ENCODE measurements around the gene KCNJ12. TPM values are rescaled to one million over a fixed set of nuclear protein-coding genes. Genes with fewer than 3 reads are reported as not detected.
"Not testable (repeated sequence)": the region's sequence is repeated elsewhere in the genome, so short reads cannot be mapped to it uniquely, and the experiment has no call there.

KCNJ12 gene
- total and polyA plus RNA-seq, 2 donors from 2014 or later: 3.1 to 3.4 TPM

DNA sequence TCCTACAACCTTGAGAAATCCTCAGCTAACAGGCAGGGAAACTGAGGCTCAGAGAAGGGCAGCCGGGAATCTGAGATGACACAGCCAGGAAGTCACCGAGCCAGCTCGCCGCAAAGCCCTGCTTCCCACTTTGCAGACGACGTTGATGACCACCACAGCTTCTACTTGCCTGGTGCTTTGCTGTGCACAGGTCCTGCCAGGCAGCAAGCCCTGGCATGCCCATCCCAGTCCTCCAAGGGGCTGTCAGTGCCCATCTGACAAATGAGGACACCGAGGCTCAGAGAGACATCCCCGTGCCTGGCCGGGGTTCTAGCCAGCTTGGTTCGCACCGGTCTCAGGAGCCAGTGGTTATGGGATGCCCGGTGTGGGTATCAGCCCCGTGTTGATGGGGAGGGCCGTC is 20.1 kb downstream of the KCNJ12 start:
- no peak overlapping the region for H3K9ac ChIP-seq (ENCODE audit: low read length in 3 of 3)
- H3K4me1 ChIP-seq (ENCODE audit: control insufficient read depth in 2 of 3, insufficient read depth in 2 of 3, low read depth in 1 of 3, low read length in 3 of 3): no peaks in the 10 kb centered on the region
- no peak overlapping the region for H3K27ac ChIP-seq (ENCODE audit: low read depth in 2 of 2, low read length in 2 of 2)
- TF ChIP-seq, protein P1, sequence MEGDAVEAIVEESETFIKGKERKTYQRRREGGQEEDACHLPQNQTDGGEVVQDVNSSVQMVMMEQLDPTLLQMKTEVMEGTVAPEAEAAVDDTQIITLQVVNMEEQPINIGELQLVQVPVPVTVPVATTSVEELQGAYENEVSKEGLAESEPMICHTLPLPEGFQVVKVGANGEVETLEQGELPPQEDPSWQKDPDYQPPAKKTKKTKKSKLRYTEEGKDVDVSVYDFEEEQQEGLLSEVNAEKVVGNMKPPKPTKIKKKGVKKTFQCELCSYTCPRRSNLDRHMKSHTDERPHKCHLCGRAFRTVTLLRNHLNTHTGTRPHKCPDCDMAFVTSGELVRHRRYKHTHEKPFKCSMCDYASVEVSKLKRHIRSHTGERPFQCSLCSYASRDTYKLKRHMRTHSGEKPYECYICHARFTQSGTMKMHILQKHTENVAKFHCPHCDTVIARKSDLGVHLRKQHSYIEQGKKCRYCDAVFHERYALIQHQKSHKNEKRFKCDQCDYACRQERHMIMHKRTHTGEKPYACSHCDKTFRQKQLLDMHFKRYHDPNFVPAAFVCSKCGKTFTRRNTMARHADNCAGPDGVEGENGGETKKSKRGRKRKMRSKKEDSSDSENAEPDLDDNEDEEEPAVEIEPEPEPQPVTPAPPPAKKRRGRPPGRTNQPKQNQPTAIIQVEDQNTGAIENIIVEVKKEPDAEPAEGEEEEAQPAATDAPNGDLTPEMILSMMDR (IDR thresholded peaks at IDR 0.05; ENCODE audit: borderline replicate concordance, extremely low read depth, insufficient read depth): no peak
- no peak overlapping the region for H3K4me3 ChIP-seq (ENCODE audit: low read length in 3 of 3)
- DNase-seq (no peak), FAIRE-seq (no peak)
- intact Hi-C loops (cut with DNase I): no loop called here
- H3K36me3 ChIP-seq (ENCODE audit: control insufficient read depth in 2 of 3, insufficient read depth in 3 of 3, low read length in 3 of 3): no peaks in the 10 kb centered on the region
- no peaks in the 10 kb centered on the region for H3K27me3 ChIP-seq (ENCODE audit: control insufficient read depth, insufficient read depth, low read length)
- no peaks in the 10 kb centered on the region for H3K9me3 ChIP-seq (ENCODE audit: control insufficient read depth in 2 of 3, insufficient read depth in 1 of 3, low read length in 3 of 3)

DNA sequence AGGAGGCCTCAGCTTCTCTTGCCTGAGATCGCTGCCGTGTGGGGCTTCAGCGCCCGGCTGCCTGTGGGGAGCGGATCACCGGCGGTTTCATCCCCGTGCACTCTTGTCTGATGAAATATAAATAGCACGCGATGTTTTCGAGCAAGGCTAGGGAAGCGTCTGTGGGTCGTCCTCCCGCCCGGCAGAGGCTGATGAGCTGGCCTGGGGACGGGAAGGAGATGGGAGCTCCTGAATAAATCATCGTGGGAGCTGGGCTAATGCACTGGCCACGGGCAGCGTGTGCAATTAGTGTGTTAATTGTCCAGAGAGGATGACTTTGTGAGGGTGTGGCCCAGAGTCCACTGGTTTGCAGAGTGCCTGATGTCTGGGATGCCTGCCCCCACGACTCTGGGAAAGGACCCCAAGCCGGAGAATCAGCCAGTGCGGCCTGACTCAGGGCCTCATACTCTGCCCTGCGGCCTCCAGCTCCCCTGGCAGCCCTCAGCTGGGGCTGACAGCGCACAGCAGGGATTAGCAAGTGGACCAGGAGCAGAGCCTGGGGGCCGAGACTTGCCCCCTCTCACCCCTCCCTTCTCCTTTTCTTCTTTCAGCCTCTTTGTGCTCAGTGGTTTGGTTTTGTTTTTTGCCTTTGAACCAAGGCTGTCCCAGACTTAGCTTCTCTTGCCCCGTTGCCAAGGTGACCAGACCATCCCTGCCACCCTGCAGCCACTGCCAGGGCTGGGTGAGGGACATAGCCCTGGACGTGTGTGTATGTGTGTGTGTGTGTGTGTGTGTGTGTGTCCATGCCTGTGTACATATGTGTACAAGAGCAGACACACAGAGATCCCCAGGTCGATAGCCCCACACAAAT is 21.4 kb downstream of the KCNJ12 start:
- DNase-seq (no peak), FAIRE-seq (no peak)
- H3K9ac ChIP-seq (ENCODE audit: low read length in 3 of 3): no peak overlapping the region
- no peaks in the 10 kb centered on the region for H3K36me3 ChIP-seq (ENCODE audit: control insufficient read depth in 2 of 3, insufficient read depth in 3 of 3, low read length in 3 of 3)
- TF ChIP-seq, protein P1 (IDR thresholded peaks at IDR 0.05; ENCODE audit: borderline replicate concordance, extremely low read depth, insufficient read depth): no peak
- H3K27me3 ChIP-seq (ENCODE audit: control insufficient read depth, insufficient read depth, low read length): no peaks in the 10 kb centered on the region
- H3K27ac ChIP-seq (ENCODE audit: low read depth in 2 of 2, low read length in 2 of 2): no peak overlapping the region
- intact Hi-C loops (cut with DNase I): no loop called here
- H3K4me3 ChIP-seq (ENCODE audit: low read length in 3 of 3): no peak overlapping the region
- no peaks in the 10 kb centered on the region for H3K4me1 ChIP-seq (ENCODE audit: control insufficient read depth in 2 of 3, insufficient read depth in 2 of 3, low read depth in 1 of 3, low read length in 3 of 3)
- H3K9me3 ChIP-seq (ENCODE audit: control insufficient read depth in 2 of 3, insufficient read depth in 1 of 3, low read length in 3 of 3): no peaks in the 10 kb centered on the region

DNA sequence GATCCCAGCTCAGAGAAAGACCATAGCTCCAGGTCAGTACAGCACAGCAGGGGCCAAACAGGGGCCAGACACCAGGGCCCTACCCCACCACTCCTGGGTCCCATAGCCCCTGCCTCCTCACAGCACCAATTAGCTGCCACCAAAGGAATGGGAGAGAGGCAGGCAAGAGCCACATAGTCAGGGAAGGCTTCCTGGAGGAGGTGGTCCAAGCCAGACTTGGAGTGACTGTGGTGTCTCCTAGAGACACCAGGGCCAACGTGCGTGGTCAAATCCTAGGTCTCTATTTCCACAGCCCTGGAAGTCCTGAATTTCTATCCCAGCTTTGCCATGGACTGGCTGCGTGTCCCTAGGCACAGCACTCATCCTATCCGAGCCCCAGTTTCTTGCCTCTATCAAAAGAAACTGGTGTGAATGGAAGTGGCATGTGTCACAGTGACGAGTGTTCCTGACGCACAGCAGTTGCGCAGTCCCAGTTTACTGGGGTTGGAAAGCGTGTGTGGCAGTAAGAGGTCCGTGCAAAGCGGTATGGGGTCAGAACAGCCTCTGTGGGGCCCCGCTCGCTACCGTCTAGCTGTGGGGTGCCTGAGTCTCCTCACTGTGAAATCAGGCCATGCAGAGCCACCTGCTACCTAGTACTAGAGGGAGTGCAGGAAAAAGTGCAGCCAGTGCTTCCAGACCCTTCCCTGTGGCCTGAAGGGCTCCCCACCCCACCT is 23.5 kb downstream of the KCNJ12 start:
- no peaks in the 10 kb centered on the region for H3K4me1 ChIP-seq (ENCODE audit: control insufficient read depth in 2 of 3, insufficient read depth in 2 of 3, low read depth in 1 of 3, low read length in 3 of 3)
- H3K9ac ChIP-seq (ENCODE audit: low read length in 3 of 3): no peak overlapping the region
- DNase-seq (peak in 1 of 5 donors; percentile 36), FAIRE-seq (no peak)
- no peak overlapping the region for H3K4me3 ChIP-seq (ENCODE audit: low read length in 3 of 3)
- no peak overlapping the region for H3K27ac ChIP-seq (ENCODE audit: low read depth in 2 of 2, low read length in 2 of 2)
- no peaks in the 10 kb centered on the region for H3K9me3 ChIP-seq (ENCODE audit: control insufficient read depth in 2 of 3, insufficient read depth in 1 of 3, low read length in 3 of 3)
- TF ChIP-seq, protein P1 (IDR thresholded peaks at IDR 0.05; ENCODE audit: borderline replicate concordance, extremely low read depth, insufficient read depth): no peak
- no peaks in the 10 kb centered on the region for H3K36me3 ChIP-seq (ENCODE audit: control insufficient read depth in 2 of 3, insufficient read depth in 3 of 3, low read length in 3 of 3)
- intact Hi-C loops (cut with DNase I): loop anchor here (2.0 kb wide), 1 partner anchor 287 kb away; no protein-coding TSS in a partner anchor
- H3K27me3 ChIP-seq (ENCODE audit: control insufficient read depth, insufficient read depth, low read length): no peaks in the 10 kb centered on the region

DNA sequence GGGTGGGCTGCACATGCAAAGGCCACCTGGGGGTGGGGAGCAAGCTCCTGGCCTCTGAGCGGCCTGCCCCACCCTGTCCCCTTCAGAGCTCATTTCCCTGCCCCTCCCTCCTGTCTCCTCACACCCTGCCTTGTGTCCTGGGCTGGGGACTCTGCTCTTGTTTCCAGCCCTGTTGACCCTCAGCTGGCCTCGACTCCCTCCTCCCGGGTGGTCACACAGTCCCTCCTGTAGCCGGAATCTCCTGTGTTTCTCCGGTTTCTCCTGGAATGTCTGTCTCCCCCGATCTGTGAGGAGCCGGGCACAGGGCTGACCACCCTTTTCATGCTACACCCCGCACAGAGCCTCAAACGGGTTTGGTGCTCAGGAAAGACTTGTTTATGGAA is 24.0 kb downstream of the KCNJ12 start:
- DNase-seq: peak in 4 of 5 donors; percentile 48 to 64 (median 54)
- H3K27me3 ChIP-seq (ENCODE audit: control insufficient read depth, insufficient read depth, low read length); FAIRE-seq; H3K36me3 ChIP-seq (ENCODE audit: control insufficient read depth in 2 of 3, insufficient read depth in 3 of 3, low read length in 3 of 3); H3K4me1 ChIP-seq (ENCODE audit: control insufficient read depth in 2 of 3, insufficient read depth in 2 of 3, low read depth in 1 of 3, low read length in 3 of 3); H3K27ac ChIP-seq (ENCODE audit: low read depth in 2 of 2, low read length in 2 of 2); H3K4me3 ChIP-seq (ENCODE audit: low read length in 3 of 3); H3K9ac ChIP-seq (ENCODE audit: low read length in 3 of 3); H3K9me3 ChIP-seq (ENCODE audit: control insufficient read depth in 2 of 3, insufficient read depth in 1 of 3, low read length in 3 of 3): not testable (repeated sequence)
- intact Hi-C loops (cut with DNase I): loop anchor here (2.0 kb wide), 1 partner anchor 287 kb away; no protein-coding TSS in a partner anchor

Data from kidney (tissue), 14 donors.